GM19395 (cell line): ENCODE results near the gene NRXN3.

Experiments used
- ATAC-seq: cut with Tn5 transposase; IDR thresholded peaks from one replicate; pipeline ENCODE4 v1.9.1; 2021; ENCODE audit warnings: mild to moderate bottlenecking, moderate library complexity; ENCODE audit not compliant: unreplicated experiment

Gene NRXN3

GRCh38 chr14:78316786-78317185, 146.6 kb downstream of the NRXN3 start:
- ATAC-seq, result no peak

DNA sequence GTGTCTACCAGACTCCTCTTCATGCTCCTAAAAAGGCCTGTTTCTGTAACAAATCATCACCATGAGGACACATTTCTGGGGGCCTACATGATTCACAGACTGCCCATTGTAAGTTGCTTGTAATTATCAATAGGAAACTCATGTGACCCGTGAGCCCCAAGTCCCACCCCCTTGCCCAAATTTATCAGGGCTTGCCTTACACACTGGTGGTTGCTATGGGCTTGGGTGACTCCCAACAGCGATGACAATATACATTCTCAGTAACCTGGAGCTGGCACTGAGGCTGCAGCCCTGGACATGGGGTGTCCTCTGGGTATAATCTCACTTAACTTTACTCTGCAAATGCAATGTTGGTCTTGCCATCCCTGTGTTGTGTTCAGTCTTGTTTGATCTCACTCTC, 149.2 kb downstream of the NRXN3 start:
- no peak for ATAC-seq

GRCh38 chr14:78319887-78320635, 149.9 kb downstream of the NRXN3 start:
- ATAC-seq, result no peak

DNA sequence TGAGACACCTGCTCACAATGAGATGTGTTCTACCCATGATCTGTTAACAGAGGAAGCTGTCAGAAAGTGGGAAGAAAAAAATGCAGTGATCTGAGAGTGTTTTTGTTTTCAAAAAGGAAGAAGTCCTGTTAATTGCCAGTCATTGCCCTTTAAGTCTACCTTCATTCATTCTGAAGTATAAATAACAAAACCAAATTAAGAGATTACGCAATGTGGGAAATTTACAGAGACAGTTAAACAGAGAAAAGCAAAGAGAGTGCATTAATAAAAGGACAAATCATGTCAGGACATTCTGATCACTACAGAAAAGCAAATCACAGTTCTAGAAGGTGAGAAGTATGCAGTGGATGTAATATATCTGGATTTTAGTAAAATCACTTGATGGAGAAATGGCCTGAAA, 154.2 kb downstream of the NRXN3 start:
- no peak for ATAC-seq

DNA sequence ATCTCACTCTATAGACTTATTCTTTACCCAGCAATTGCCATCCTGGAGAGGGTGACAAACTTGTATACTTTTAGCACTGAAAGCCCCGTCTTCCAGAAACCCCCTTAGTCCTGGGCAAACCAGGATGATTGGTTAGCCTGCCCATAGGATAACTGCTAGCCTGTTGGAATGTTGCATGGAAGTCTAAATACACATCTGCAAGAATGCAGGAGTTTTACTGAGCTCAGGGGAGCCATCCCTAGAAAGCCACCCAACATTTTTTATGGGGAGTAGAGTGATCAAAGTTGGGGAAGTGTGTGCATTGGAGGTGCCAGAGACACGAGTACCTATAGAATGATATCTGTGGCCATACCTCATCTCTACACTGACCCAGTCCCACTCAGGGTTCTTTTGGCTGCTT, 155.7 kb downstream of the NRXN3 start:
- ATAC-seq, result no peak

- no peak for ATAC-seq
These were observed 157.5 kb downstream of the NRXN3 start for GRCh38 chr14:78327426-78328221.

GRCh38 chr14:78329371-78329770, 159.2 kb downstream of the NRXN3 start:
- no peak for ATAC-seq

DNA sequence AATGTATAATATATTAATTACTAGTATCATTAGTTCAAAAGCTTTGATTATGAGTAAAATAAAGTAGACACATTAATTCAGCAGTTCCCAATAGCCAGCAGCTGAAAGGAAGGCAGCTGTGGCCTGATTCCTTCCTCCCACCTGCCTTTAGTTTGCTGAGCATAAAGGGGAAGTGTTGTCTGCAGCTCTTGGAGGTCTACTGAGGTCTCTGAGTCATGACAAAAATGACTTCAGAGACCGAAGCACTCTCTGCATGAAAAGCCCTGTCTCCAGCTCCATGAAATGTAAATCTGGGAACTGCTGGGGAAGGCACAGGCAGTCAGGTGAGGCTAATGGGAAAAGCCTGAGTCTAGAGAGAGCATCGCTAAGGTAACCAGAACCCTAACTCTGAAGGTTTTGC, 165.4 kb downstream of the NRXN3 start:
- no peak for ATAC-seq

- ATAC-seq, result no peak
These were observed 170.1 kb downstream of the NRXN3 start for GRCh38 chr14:78340250-78340649.

- no peak for ATAC-seq
These were observed 171.7 kb downstream of the NRXN3 start for GRCh38 chr14:78341827-78342389.

DNA sequence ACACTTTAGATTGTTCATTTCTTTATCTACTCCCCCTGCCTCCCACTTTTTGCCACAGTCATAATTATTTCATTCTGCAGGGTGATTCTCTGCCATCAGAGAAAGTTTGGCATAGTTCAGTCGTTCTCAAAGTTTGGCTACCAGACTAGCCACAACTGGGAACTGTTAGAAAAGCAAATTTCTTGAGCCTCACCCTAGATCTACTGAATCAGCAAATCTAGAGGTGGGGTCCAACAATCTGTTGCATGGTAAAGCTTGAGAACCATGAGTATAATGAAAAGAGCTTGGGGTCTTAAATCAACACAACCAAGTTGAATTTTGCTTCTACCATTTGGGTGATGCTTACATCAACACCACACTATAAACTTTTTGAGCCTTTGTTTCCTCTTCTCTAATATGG, 172.7 kb downstream of the NRXN3 start:
- ATAC-seq, result no peak

DNA sequence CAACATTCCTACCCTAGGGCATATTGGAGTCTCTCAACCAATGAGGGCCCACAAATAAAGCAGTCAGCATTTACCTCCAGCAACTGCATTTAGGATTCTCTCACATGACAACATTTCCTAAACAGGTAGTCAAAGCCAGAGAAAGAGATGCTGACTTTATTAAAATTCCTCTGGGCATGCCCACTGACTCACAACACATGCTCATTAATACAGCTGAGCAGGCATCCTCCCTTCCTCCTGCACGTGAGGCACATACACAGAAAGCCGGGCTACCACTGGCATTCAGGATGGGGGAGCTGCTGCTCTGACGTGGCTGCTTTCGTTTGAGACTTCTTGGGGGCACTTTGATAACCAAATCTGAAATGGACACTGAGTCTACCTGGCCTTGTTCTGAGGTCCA, 174.1 kb downstream of the NRXN3 start:
- no peak for ATAC-seq

- no peak for ATAC-seq
These were observed 175.1 kb downstream of the NRXN3 start for GRCh38 chr14:78345131-78345744.

GRCh38 chr14:78346747-78347146, 176.6 kb downstream of the NRXN3 start:
- ATAC-seq, result no peak

DNA sequence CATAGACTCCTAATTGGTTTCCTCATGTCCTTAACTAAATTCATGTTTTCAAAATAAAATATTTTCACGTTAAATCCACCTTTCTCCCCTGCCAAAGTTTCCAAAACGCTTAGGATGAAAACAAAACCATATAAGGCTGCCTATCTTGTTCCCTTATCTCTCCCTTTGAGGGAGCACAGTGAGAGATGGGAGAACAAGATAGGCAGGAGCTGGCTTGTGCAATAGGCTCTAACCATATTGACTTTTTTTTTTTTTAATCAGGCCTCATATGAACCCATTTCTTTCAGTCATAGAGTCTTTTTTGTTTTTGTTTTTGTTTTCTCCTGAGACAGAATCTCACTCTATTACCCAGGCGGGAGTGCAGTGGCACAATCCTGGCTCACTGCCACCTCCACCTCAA, 184.9 kb downstream of the NRXN3 start:
- ATAC-seq, result no peak

GRCh38 chr14:78356391-78356790, 186.2 kb downstream of the NRXN3 start:
- ATAC-seq, result no peak

DNA sequence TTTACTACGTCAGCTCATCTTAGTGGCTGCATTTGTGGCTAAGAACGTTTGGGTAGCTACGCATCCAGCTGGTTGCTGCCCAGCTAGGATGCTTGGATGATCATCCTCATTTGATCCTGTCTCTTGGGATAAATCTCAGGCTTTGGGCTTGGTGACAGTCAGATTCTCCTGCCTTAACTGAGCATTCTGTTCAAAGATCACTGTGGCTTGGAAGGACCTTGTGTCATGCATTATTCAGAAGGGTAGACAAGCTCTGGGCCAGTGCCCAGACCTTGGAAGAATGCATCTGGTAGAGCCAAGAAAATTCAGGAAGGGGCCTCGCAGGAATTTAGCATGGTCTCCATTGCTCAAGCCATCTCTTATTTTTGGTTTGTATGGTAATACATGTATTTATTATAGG, 188.4 kb downstream of the NRXN3 start:
- ATAC-seq, result no peak

- no peak for ATAC-seq
These were observed 189.4 kb downstream of the NRXN3 start for GRCh38 chr14:78359581-78359980.

DNA sequence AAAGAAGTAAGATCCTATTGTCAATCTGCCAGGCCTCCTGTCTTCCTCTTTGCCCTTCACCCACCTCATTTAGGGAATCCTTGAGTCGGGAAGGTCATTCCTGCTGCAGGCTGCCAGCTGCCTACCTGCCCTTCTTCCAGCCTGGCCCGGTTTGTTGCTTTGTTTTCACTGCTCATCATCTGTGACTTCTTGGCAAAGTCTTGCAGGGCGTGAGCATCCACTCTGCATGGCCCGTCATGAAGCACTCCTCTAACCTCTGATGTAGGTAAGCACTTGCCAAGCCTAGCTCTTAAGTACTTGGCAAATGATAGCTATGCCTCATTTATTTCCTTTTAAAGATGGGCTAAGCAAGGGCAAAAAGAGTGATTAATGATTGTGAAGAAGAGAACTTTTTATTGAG, 192.8 kb downstream of the NRXN3 start:
- ATAC-seq, result no peak

DNA sequence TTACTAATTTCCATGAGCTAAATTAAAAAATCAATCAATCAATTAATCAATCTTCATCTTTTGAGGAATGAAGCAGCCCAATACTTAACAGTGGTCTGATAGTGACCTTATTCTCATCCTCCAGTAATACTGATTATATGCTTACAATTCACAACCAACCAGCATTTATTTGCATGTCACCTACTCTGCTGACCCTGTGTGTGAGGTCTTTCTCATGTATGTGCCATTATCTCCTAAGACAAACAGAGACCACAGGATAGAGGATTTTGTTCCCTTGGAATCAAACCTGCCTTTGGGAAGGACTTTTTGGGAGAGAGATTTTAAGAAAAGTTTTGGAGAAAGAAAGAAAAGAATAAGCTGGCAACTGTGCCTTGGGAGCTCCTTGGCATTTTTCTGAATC, 197.2 kb downstream of the NRXN3 start:
- ATAC-seq, result no peak

DNA sequence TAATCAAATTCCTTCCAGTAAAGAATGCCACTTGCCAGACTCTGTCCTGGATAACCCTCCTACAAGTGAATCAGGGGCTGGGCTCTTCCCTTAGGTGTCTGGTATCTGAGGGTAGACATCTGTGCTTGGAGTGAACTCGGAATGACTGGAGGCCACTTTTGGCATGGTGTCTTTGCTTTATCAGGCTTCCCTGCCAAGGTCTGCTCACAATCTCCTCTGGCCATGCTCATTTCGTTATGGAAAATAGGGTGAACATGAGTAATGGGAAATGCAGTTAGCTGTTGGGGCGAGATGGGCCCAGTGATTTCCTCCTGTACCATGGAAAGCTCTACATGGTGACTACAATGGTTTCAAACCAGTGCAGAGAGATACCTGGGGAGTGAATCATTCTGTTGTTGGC, 212.9 kb downstream of the NRXN3 start:
- ATAC-seq, result no peak

DNA sequence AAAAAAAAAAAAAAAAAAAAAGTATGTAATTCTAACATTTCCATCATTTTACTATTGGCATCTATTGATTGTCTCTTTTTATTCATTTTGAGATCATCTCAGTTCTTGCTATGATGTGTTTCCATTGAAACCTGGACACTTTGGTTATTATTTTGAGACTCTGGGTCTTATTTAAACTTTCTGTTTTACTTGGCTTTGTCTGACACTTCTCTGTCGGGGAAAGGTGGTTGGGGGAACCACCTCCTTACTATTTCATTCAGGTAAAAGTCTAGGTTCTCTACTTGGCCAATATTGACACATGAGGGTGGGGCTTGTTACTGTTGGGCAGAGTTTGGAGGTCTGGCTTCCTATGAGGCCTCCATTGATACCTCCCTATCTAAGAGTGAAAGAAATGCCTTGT, 228.0 kb downstream of the NRXN3 start:
- no peak for ATAC-seq
